ENCODE measurements around the gene TMEM240.

GRCh38 chr1:1548591-1548990 lies 8.2 kb upstream of the TMEM240 start:
- no peak for TF ChIP-seq EZH2phosphoT487 (IDR thresholded peaks at IDR 0.05; ENCODE audit: insufficient read depth, low read depth)
- TF ChIP-seq EZH2 (IDR thresholded peaks at IDR 0.05; ENCODE audit: insufficient read depth, poor library complexity, severe bottlenecking), result no peak

All from GM23248 (cell line).